SK-N-SH (cell line): ENCODE measurements around the gene MEIS2. TPM values are rescaled to one million over a fixed set of nuclear protein-coding genes. Genes with fewer than 3 reads are reported as not detected.

Source experiments
- CTCF ChIA-PET: fragments of 300-600, 350-600 bp; formaldehyde crosslinking; extraction: SDS; loops from one replicate; lab custom pipeline; 2021; lab: Yijun Ruan, JAX
- POLR2A ChIA-PET: fragments of 350-600 bp; sonication (Branson Sonifier 250); formaldehyde crosslinking; extraction: SDS; loops from one replicate; lab custom pipeline; 2020; ENCODE audit warnings: antibody characterized with exemption, inconsistent platforms; lab: Yijun Ruan, JAX
- DNase-seq: peaks from one replicate; pipeline ENCODE4 v3.0.0; 2012
- H2AFZ ChIP-seq: fragments of 200-600 bp; sonication (generic); 2 replicates; pipeline ENCODE4 v1.8.1; 2016; ENCODE audit warnings: antibody characterized with exemption, mild to moderate bottlenecking, low read depth
- H3F3A ChIP-seq: fragments of 200-600 bp; sonication (generic); replicated peaks from 2 replicates; pipeline ENCODE3; 2016; ENCODE audit warnings: antibody characterized with exemption, mild to moderate bottlenecking; ENCODE audit not compliant: insufficient read depth
- H3K27ac ChIP-seq, 2 experiments: fragments of 200-500 bp in 1 of 2; fragments of 200-600 bp in 1 of 2; sonication (Bioruptor generic) in 1 of 2; sonication (generic), shearing (Covaris generic) in 1 of 2; 2 replicates each; pipeline versions ENCODE4 v1.5.1 to v1.6.1; 2014 to 2016; ENCODE audit warnings: low read depth in 2 of 2, inconsistent platforms in 1 of 2, low read length in 1 of 2, mild to moderate bottlenecking in 1 of 2, mixed read lengths in 1 of 2
- H3K27me3 ChIP-seq: fragments of 200-600 bp; sonication (generic), shearing (Covaris generic); 2 replicates; pipeline ENCODE4 v1.6.1; 2016; ENCODE audit warnings: mixed run types; ENCODE audit not compliant: insufficient read depth
- H3K36me3 ChIP-seq, 2 experiments: fragments of 200-500 bp in 1 of 2; fragments of 200-600 bp in 1 of 2; sonication (Bioruptor generic) in 1 of 2; sonication (generic) in 1 of 2; replicated peaks in 1 of 2; 2 replicates each; pipeline versions ENCODE3 to v1.5.1; 2014 to 2016; ENCODE audit warnings: low read length in 1 of 2, mild to moderate bottlenecking in 1 of 2; ENCODE audit not compliant: insufficient read depth in 2 of 2, control insufficient read depth in 1 of 2
- H3K4me1 ChIP-seq, 2 experiments: fragments of 200-500 bp in 1 of 2; fragments of 200-600 bp in 1 of 2; sonication (Bioruptor generic) in 1 of 2; sonication (generic), shearing (Covaris generic) in 1 of 2; 2 replicates each; pipeline versions ENCODE4 v1.5.1 to v1.6.1; 2014 to 2016; ENCODE audit warnings: low read depth in 1 of 2, low read length in 1 of 2, mixed run types in 1 of 2; ENCODE audit not compliant: insufficient read depth in 2 of 2, control insufficient read depth in 1 of 2
- H3K4me2 ChIP-seq: fragments of 200-600 bp; sonication (generic), shearing (Covaris generic); 2 replicates; pipeline ENCODE4 v1.6.1; 2017; ENCODE audit warnings: mixed run types
- H3K4me3 ChIP-seq, 2 experiments: fragments of 200-500 bp in 1 of 2; fragments of 200-600 bp in 1 of 2; sonication (Bioruptor generic) in 1 of 2; sonication (generic), shearing (Covaris generic) in 1 of 2; 2 replicates each; pipeline versions ENCODE4 v1.5.1 to v1.8.1; 2014 to 2016; ENCODE audit warnings: low read depth in 2 of 2, inconsistent platforms in 1 of 2, low read length in 1 of 2, mild to moderate bottlenecking in 1 of 2, mixed read lengths in 1 of 2, moderate library complexity in 1 of 2
- H3K79me2 ChIP-seq: fragments of 200-600 bp; sonication (generic); 2 replicates; pipeline ENCODE4 v1.8.1; 2017; ENCODE audit warnings: mild to moderate bottlenecking; ENCODE audit not compliant: insufficient read depth
- H3K9ac ChIP-seq: fragments of 200-600 bp; sonication (generic); 2 replicates; pipeline ENCODE4 v1.6.1; 2017; ENCODE audit warnings: mixed run types
- H3K9me2 ChIP-seq: fragments of 200-600 bp; sonication (generic); 2 replicates; pipeline ENCODE4 v1.6.1; 2017; ENCODE audit warnings: mixed run types
- H3K9me3 ChIP-seq: fragments of 200-600 bp; sonication (generic); 2 replicates; pipeline ENCODE4 v1.6.1; 2017; ENCODE audit warnings: mixed run types, mild to moderate bottlenecking, moderate library complexity
- H4K20me1 ChIP-seq: fragments of 200-600 bp; sonication (generic); 2 replicates; pipeline ENCODE4 v1.6.1; 2017; ENCODE audit warnings: mild to moderate bottlenecking, mixed run types; ENCODE audit not compliant: insufficient read depth
- GATA2 ChIP-seq: sonication (generic); formaldehyde crosslinking; IDR thresholded peaks from 2 replicates; pipeline ENCODE4 v1.5.0; 2020; ENCODE audit warnings: mild to moderate bottlenecking, missing genetic modification reagents
- NFIC ChIP-seq: IDR thresholded peaks from 2 replicates; pipeline ENCODE4 v1.4.0; 2012; ENCODE audit warnings: borderline replicate concordance
- RAD21 ChIP-seq: IDR thresholded peaks from 2 replicates; pipeline ENCODE4 v1.6.1; 2012; ENCODE audit warnings: mild to moderate bottlenecking, low read length
- RCOR1 ChIP-seq: fragments of 150-350 bp; IDR thresholded peaks from 2 replicates; pipeline ENCODE4 v1.6.1; 2017; ENCODE audit warnings: antibody characterized with exemption, low read length
- TCF12 ChIP-seq: IDR thresholded peaks from 2 replicates; pipeline ENCODE4 v1.4.0; 2012
- YY1 ChIP-seq: IDR thresholded peaks from 2 replicates; pipeline ENCODE4 v1.4.0; 2012; ENCODE audit warnings: low read depth, mild to moderate bottlenecking
- WGBS: methylation state at CpG from one replicate; pipeline ENCODE4 v1.1.6; 2017; ENCODE audit warnings: low lambda C conversion rate; 5-methylcytosine and 5-hydroxymethylcytosine counted together
- polyA plus RNA-seq, 3 experiments: library from polyadenylated mRNA; depleted of rRNA; stranded (reverse); fragments of >200 nt; gene quantifications; 2 replicates each; pipeline ENCODE4 v1.2.3, GENCODE V29; 2012
- TF ChIP-seq, protein P1 (sequence below): IDR thresholded peaks from 2 replicates; pipeline ENCODE4 v1.4.0; 2012; ENCODE audit warnings: low read depth
- TF ChIP-seq, protein P2 (sequence below): IDR thresholded peaks from 2 replicates; pipeline ENCODE4; 2012
- TF ChIP-seq, protein P3 (sequence below): fragments of 150-350 bp; IDR thresholded peaks from 2 replicates; pipeline ENCODE4 v1.6.1; 2016; ENCODE audit warnings: mild to moderate bottlenecking, low read depth, low read length
- TF ChIP-seq, protein P4 (sequence below): IDR thresholded peaks from 2 replicates; pipeline ENCODE4 v1.6.1; 2012; ENCODE audit warnings: mild to moderate bottlenecking, low read depth, low read length, moderate library complexity

The MEIS2 gene
- polyA plus RNA-seq, 1 of the 3 experiments (the other 2 are of a cell fraction), result 146 TPM

DNA sequence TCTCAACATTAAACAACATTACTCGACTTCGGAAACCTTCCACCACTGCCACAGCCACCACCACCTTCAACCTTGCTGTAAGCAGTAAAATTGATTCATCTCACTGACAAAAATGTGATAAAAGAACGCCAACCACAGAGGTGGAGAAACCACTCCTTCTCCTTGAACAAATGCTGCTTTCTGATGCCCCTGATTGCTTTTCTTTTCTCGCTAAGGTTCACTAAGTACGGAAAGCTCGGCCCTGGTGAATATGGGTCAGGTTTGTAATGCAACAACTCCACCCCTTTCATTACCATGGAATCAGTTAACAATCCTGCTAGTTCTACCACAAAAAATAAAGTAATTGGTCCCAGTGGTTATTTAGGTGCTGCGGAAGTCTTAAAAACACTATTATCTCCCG is 44.9 kb downstream of the MEIS2 start (continued):
- TF ChIP-seq, protein P1, sequence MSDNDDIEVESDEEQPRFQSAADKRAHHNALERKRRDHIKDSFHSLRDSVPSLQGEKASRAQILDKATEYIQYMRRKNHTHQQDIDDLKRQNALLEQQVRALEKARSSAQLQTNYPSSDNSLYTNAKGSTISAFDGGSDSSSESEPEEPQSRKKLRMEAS, result no peak
- TF ChIP-seq, protein P2, sequence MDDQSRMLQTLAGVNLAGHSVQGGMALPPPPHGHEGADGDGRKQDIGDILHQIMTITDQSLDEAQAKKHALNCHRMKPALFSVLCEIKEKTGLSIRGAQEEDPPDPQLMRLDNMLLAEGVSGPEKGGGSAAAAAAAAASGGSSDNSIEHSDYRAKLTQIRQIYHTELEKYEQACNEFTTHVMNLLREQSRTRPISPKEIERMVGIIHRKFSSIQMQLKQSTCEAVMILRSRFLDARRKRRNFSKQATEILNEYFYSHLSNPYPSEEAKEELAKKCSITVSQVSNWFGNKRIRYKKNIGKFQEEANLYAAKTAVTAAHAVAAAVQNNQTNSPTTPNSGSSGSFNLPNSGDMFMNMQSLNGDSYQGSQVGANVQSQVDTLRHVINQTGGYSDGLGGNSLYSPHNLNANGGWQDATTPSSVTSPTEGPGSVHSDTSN, result no peak
- TF ChIP-seq RAD21, result no peak
- no peak for TF ChIP-seq RCOR1
- no peak for TF ChIP-seq YY1
- no peak for TF ChIP-seq GATA2
- TF ChIP-seq, all 33 proteins: peak for 0

DNA sequence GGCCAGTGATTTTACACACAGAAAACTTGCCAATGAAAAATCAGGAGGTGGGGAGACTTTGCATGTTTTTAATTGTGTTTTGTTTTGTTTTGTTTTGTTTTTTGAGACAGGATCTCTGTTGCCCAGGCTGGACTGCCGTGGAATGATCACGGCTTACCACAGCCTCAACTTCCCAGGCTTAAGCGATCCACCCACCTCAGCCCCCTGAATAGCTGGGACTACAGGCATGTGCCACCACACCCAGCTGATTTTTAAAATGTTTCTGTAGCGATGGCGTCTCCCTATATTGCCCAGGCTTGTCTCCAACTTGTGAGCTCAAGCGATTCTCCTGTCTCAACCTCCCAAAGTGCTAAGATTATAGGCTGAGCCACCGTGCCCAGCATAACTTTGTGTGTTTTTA is 46.0 kb downstream of the MEIS2 start:
- POLR2A ChIA-PET, result no interaction called here
- TF ChIP-seq, protein P3, sequence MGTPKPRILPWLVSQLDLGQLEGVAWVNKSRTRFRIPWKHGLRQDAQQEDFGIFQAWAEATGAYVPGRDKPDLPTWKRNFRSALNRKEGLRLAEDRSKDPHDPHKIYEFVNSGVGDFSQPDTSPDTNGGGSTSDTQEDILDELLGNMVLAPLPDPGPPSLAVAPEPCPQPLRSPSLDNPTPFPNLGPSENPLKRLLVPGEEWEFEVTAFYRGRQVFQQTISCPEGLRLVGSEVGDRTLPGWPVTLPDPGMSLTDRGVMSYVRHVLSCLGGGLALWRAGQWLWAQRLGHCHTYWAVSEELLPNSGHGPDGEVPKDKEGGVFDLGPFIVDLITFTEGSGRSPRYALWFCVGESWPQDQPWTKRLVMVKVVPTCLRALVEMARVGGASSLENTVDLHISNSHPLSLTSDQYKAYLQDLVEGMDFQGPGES, result no peak
- TF ChIP-seq TCF12 (no peak), NFIC (no peak)
- TF ChIP-seq, protein P4, sequence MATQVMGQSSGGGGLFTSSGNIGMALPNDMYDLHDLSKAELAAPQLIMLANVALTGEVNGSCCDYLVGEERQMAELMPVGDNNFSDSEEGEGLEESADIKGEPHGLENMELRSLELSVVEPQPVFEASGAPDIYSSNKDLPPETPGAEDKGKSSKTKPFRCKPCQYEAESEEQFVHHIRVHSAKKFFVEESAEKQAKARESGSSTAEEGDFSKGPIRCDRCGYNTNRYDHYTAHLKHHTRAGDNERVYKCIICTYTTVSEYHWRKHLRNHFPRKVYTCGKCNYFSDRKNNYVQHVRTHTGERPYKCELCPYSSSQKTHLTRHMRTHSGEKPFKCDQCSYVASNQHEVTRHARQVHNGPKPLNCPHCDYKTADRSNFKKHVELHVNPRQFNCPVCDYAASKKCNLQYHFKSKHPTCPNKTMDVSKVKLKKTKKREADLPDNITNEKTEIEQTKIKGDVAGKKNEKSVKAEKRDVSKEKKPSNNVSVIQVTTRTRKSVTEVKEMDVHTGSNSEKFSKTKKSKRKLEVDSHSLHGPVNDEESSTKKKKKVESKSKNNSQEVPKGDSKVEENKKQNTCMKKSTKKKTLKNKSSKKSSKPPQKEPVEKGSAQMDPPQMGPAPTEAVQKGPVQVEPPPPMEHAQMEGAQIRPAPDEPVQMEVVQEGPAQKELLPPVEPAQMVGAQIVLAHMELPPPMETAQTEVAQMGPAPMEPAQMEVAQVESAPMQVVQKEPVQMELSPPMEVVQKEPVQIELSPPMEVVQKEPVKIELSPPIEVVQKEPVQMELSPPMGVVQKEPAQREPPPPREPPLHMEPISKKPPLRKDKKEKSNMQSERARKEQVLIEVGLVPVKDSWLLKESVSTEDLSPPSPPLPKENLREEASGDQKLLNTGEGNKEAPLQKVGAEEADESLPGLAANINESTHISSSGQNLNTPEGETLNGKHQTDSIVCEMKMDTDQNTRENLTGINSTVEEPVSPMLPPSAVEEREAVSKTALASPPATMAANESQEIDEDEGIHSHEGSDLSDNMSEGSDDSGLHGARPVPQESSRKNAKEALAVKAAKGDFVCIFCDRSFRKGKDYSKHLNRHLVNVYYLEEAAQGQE, result no peak
- DNase-seq, result no peak
- WGBS, result 97% methylated on average over 7 of the region's 7 CpGs
- H3K4me1 ChIP-seq, result peaks cover 7 to 13% of the 10 kb centered on the region in 2 experiments; a peak in 3 of 4 replicates
- no peak overlapping the region for H2AFZ ChIP-seq
- peaks cover 99% of the 10 kb centered on the region for H3K79me2 ChIP-seq
- H4K20me1 ChIP-seq, result peaks cover 63% of the 10 kb centered on the region
- no peak overlapping the region for H3K9ac ChIP-seq
- no peak overlapping the region for H3K4me2 ChIP-seq
- peaks cover 88 to 92% of the 10 kb centered on the region in 2 experiments for H3K36me3 ChIP-seq
- CTCF ChIA-PET, result no interaction called here
- no peak overlapping the region for H3K4me3 ChIP-seq
- H3K27ac ChIP-seq, result peak overlapping the region in 1 of 2 experiments; percentile 17; a peak in 1 of 4 replicates
- H3K9me2 ChIP-seq, result no peaks in the 10 kb centered on the region
- no peaks in the 10 kb centered on the region for H3K9me3 ChIP-seq
- H3K27me3 ChIP-seq, result no peaks in the 10 kb centered on the region
- H3F3A ChIP-seq, result peaks cover 26% of the 10 kb centered on the region
